Left lung (tissue), 10 donors: ENCODE data around the gene ASIC3. TPM values are rescaled to one million over a fixed set of nuclear protein-coding genes. Genes with fewer than 3 reads are reported as not detected.

Experiments
- ATAC-seq: fragments of 200-7000 bp; cut with Tn5 transposase; one replicate; pipeline ENCODE4 v1.9.1; 2020; ENCODE audit warnings: moderate library complexity
- DNase-seq, 4 donors: peaks; one replicate each; pipeline ENCODE4 v3.0.0-alpha.2; 2013 to 2020
- H3K27ac ChIP-seq, 2 donors: fragments of 200-600 bp; sonication (generic) in 1 of 2; one replicate each; pipeline versions ENCODE4 v1.5.0 to v1.8.0; 2020 to 2021
- H3K27me3 ChIP-seq, 2 donors: fragments of 200-600 bp; sonication (generic) in 1 of 2; one replicate each; pipeline versions ENCODE4 v1.5.0 to v1.8.0; 2020 to 2021
- H3K36me3 ChIP-seq, 2 donors: fragments of 200-600 bp; sonication (generic) in 1 of 2; one replicate each; pipeline versions ENCODE4 v1.5.0 to v1.8.0; 2020 to 2021
- H3K4me1 ChIP-seq, 2 donors: fragments of 200-600 bp; one replicate each; pipeline ENCODE4 v1.8.0; 2021
- H3K4me3 ChIP-seq, 2 donors: fragments of 200-600 bp; sonication (generic) in 1 of 2; one replicate each; pipeline versions ENCODE4 v1.5.0 to v1.8.0; 2020 to 2021; ENCODE audit warnings: mild to moderate bottlenecking in 1 of 2
- H3K9me3 ChIP-seq, 2 donors: fragments of 200-600 bp; sonication (generic) in 1 of 2; one replicate each; pipeline versions ENCODE4 v1.5.0 to v1.8.0; 2020 to 2021
- intact Hi-C, 2 donors: fragments of 100-400 bp; cut with DNase I; formaldehyde crosslinking; loops; one replicate each; pipeline versions ENCODE4 v1.11.2 to v1.14.2; 2022
- polyA plus RNA-seq, 6 donors: library from polyadenylated mRNA; unstranded; fragments of 120-200 nt; gene quantifications; one replicate each; pipeline ENCODE4 v1.2.1, GENCODE V29; 2013; ENCODE audit not compliant: insufficient read length in 6 of 6
- total RNA-seq, 2 donors: library from RNA; stranded (reverse); fragmentation: NEBNext Ultra II Directional; extraction: Animal tissue kit (Norgen Biotek cat#: 25700); gene quantifications; one replicate each; pipeline ENCODE4 v1.2.1, GENCODE V29; 2021
- TF ChIP-seq, protein P1 (sequence below), 2 donors: fragments of 200-600 bp; sonication (generic) in 1 of 2; IDR thresholded peaks; one replicate each; pipeline versions ENCODE4 v1.5.0 to v1.8.0; 2021; ENCODE audit warnings: antibody characterized with exemption in 2 of 2
- donor health status: DM: no; HTN: yes; CAD: no.
- donor health status: DM: no; HTN: no; CAD: no.

ASIC3 gene
- total and polyA plus RNA-seq, 8 donors = 2.3 to 6.0 (median 3.4) TPM

DNA sequence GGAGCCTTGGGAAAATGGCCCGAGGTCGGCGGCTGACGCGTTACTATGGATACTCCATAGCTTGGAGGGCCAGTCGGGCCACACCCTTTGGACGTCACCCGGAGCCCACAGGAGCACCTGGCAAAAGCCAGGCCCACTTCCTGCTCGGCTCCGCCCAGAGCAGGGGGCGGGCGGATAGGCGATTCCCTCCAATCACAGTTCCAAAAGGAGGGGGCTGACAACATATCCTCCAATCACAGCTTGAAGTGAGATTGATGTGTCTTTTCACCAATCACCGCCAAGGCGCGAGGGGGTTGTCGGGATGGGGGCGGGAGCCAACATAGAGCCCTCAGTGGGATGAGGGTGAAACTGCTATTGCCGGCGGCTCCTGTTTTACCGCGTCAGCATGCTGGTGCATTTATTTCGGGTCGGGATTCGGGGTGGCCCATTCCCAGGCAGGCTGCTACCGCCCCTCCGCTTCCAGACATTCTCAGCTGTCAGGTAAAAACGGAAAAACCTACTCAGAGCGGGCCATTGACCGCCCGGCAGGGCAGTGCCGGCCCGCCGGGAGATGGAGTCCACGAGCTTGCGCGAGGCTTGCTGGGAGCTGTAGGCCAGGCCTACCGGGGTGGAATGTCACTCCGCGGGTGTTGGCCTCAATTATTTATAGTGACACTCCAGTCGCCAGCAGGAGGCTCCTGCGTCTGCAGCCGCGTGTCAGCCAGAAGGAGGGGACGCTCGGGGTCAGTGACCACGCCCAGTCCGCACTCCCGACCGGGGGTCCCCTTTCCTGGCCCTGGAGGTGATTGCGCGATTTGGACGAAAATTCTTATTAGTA lies 20.0 kb upstream of the ASIC3 start, which contains the start of gene ABCB8:
Gene ABCB8 (plus strand): TSS at position 320 of the 817 bp plus-strand sequence. CDS start 66 bp downstream, at position 386.
- TF ChIP-seq, protein P1, sequence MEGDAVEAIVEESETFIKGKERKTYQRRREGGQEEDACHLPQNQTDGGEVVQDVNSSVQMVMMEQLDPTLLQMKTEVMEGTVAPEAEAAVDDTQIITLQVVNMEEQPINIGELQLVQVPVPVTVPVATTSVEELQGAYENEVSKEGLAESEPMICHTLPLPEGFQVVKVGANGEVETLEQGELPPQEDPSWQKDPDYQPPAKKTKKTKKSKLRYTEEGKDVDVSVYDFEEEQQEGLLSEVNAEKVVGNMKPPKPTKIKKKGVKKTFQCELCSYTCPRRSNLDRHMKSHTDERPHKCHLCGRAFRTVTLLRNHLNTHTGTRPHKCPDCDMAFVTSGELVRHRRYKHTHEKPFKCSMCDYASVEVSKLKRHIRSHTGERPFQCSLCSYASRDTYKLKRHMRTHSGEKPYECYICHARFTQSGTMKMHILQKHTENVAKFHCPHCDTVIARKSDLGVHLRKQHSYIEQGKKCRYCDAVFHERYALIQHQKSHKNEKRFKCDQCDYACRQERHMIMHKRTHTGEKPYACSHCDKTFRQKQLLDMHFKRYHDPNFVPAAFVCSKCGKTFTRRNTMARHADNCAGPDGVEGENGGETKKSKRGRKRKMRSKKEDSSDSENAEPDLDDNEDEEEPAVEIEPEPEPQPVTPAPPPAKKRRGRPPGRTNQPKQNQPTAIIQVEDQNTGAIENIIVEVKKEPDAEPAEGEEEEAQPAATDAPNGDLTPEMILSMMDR (IDR thresholded peaks at IDR 0.05) = peak; percentile 24 to 36
- H3K27me3 ChIP-seq = peaks cover 0 to 6% of the 10 kb centered on the region in 2 donors
- ATAC-seq (peak; percentile 95), DNase-seq (peak; percentile 97 to 100 (median 98))
- peak within 1 kb of the TSS; percentile 65 to 75 for H3K4me3 ChIP-seq
- no peaks in the 10 kb centered on the region for H3K9me3 ChIP-seq
- peaks cover 8 to 11% of the 10 kb centered on the region in 2 donors for H3K4me1 ChIP-seq
- H3K27ac ChIP-seq = peak within 1 kb of the TSS; percentile 81 to 89
- intact Hi-C loops = no loop called here
- H3K36me3 ChIP-seq = peaks cover 0 to under 1% of the 10 kb centered on the region in 2 donors

DNA sequence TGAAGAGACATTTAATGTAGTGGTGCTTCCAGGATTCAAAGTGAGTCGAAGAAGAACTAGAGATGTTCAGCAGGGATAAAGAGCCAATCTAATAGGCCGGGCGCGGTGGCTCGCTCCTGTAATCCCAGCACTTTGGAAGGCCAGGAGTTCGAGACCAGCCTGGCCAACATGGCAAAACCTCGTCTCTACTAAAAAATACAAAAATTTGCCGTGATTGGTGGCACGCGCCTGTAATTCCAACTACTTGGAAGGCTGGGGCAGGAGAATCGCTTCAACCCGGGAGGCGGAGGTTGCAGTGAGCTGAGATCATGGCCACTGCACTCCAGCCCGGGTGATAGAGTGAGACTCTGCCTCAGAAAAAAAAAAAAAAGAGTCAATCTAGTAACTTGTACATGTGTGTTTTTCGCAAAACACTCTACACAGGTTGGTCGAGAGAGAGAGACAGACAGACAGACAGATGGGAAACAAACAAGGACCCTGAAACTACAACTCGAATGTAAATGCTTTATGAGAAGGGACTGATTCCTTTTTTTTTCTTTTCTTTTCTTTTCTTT lies 19.3 kb upstream of the ASIC3 start:
- no peaks in the 10 kb centered on the region for H3K9me3 ChIP-seq
- DNase-seq (no peak), ATAC-seq (no peak)
- H3K36me3 ChIP-seq = peaks cover 0 to 7% of the 10 kb centered on the region in 2 donors
- peaks cover 8 to 11% of the 10 kb centered on the region in 2 donors for H3K4me1 ChIP-seq
- H3K27me3 ChIP-seq = no peaks in the 10 kb centered on the region
- peak overlapping the region; percentile 81 to 89 for H3K27ac ChIP-seq
- peak overlapping the region; percentile 65 to 75 for H3K4me3 ChIP-seq
- TF ChIP-seq, protein P1 (IDR thresholded peaks at IDR 0.05) = no peak
- intact Hi-C loops = no loop called here

DNA sequence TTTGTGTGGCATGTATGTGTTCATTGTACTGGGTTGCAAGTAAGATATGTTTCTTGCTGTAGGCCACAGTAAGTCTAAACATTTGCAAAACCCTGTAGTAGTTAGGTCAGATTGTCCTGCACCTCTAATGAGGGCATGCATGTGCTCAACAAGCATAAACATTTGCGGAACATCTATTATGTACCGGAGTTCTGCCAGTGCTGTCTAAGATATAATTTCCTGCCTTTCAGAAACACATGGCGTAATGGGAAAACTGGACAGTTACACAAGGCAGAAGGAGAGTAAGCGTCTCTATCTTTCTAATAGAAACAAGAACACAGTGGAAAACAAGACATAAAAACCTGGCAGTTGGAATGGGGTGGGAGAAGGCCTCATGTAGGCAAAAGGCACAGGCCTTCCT lies 17.3 kb upstream of the ASIC3 start:
- Histone ChIP-seq H3K27me3 (no peaks in the 10 kb centered on the region), H3K36me3 (peaks cover 0 to 27% of the 10 kb centered on the region in 2 donors), H3K4me3 (no peak overlapping the region), H3K27ac (no peak overlapping the region), H3K4me1 (peaks cover 8 to 11% of the 10 kb centered on the region in 2 donors), H3K9me3 (no peaks in the 10 kb centered on the region)
- TF ChIP-seq, protein P1 (IDR thresholded peaks at IDR 0.05) = no peak
- no peak for ATAC-seq
- intact Hi-C loops = no loop called here
- no peak for DNase-seq

DNA sequence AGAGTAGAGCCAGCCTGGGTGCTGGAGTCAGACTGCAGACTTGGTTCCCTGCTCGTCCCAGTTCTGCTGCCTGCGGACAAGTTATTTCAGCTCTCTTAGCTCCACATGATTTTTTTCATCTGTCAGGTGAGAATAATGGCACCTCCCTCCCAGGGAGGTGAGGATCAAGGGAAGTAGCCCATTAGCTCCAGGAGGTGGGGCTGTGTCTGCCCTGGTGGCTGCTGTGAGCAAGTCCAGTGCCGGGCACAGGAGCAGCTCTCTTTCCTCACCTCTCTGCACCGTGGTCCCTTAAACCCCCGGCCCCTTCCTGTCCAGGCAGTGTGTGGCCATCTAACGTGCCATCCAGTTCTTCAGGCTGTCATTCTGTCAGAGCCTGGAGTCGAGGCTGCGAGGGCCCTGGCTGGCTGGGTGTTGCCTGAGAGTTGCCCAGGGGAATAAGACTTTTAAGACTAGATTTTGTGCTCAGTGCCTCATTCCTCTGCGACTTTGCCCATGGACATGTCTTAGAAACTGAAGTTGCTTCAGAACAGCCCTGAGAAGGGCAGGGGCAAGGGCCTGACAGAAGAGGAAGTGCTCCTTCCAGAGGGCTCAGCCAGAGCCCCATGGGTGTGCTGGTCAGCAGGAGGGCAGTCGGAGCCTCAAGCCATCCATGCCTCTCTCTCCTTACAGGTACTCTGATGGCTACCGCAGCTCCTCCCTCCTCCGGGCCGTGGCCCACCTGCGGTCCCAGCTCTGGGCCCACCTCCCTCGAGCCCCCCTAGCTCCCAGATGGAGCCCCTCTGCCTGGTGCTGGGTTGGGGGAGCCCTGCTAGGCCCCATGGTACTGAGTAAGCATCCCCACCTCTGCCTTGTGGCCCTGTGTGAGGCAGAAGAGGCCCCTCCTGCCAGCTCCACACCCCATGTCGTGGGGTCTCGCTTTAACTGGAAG lies 15.1 kb upstream of the ASIC3 start:
- H3K4me3 ChIP-seq = no peak overlapping the region
- TF ChIP-seq, protein P1 (IDR thresholded peaks at IDR 0.05) = no peak
- no peaks in the 10 kb centered on the region for H3K27me3 ChIP-seq
- intact Hi-C loops = no loop called here
- H3K36me3 ChIP-seq = peaks cover 0 to 48% of the 10 kb centered on the region in 2 donors
- ATAC-seq (no peak), DNase-seq (no peak)
- peaks cover 0 to 11% of the 10 kb centered on the region in 2 donors for H3K4me1 ChIP-seq
- H3K27ac ChIP-seq = no peak overlapping the region
- H3K9me3 ChIP-seq = no peaks in the 10 kb centered on the region
